A673 (cell line): Measurements from ENCODE around the gene MSH3. TPM values are rescaled to one million over a fixed set of nuclear protein-coding genes. Genes with fewer than 3 reads are reported as not detected.

ENCODE experiments used
- BruUV-seq: library from RNA; stranded (reverse); fragments of 400-500 nt; replicated peaks from 2 replicates; lab custom pipeline; 2021; lab: Mats Ljungman, UMichigan
- CTCF ChIA-PET: fragments of 300-600 bp; sonication (Branson Sonifier 250); formaldehyde crosslinking; loops from one replicate; lab custom pipeline; 2022; ENCODE audit warnings: antibody characterized with exemption; lab: Charles Lee
- POLR2A ChIA-PET: fragments of 300-600 bp; sonication (Branson Sonifier 250); formaldehyde crosslinking; loops from one replicate; lab custom pipeline; 2022; ENCODE audit warnings: antibody characterized with exemption; ENCODE audit not compliant: low non-redundant PET; lab: Charles Lee
- DNase-seq: peaks from one replicate; pipeline ENCODE4 v3.0.0-alpha.2; 2015; ENCODE audit warnings: low spot score
- H3K27ac ChIP-seq: fragments of 200-600 bp; sonication (generic); 2 replicates; pipeline ENCODE4 v1.5.1; 2016; ENCODE audit warnings: mixed run types, low read depth, mild to moderate bottlenecking, mixed read lengths, antibody characterized with exemption, low read length; ENCODE audit not compliant: poor library complexity, severe bottlenecking
- H3K27me3 ChIP-seq: fragments of 200-600 bp; sonication (generic); replicated peaks from 2 replicates; pipeline ENCODE4 v1.6.1; 2017; ENCODE audit warnings: mixed run types, low read depth, mild to moderate bottlenecking, mixed read lengths, antibody characterized with exemption, low read length; ENCODE audit not compliant: insufficient read depth, poor library complexity
- H3K36me3 ChIP-seq: fragments of 200-600 bp; sonication (generic); 2 replicates; pipeline ENCODE4 v1.6.1; 2016; ENCODE audit warnings: mixed run types, mild to moderate bottlenecking, mixed read lengths, antibody characterized with exemption, low read length; ENCODE audit not compliant: insufficient read depth, poor library complexity, severe bottlenecking
- H3K4me1 ChIP-seq: fragments of 200-600 bp; sonication (generic); 2 replicates; pipeline ENCODE4 v1.6.1; 2017; ENCODE audit warnings: mixed run types, mild to moderate bottlenecking, mixed read lengths, antibody characterized with exemption, low read length; ENCODE audit not compliant: insufficient read depth, poor library complexity, severe bottlenecking
- H3K4me3 ChIP-seq: fragments of 200-600 bp; sonication (generic); 2 replicates; pipeline ENCODE4 v1.5.1; 2016; ENCODE audit warnings: low read depth, mixed run types, mild to moderate bottlenecking, mixed read lengths, low read length; ENCODE audit not compliant: poor library complexity, severe bottlenecking
- H3K9me3 ChIP-seq: fragments of 200-600 bp; sonication (generic); 2 replicates; pipeline ENCODE4 v1.6.1; 2016; ENCODE audit warnings: mixed run types, low read depth, mild to moderate bottlenecking, mixed read lengths, antibody characterized with exemption, low read length; ENCODE audit not compliant: poor library complexity, severe bottlenecking
- CTCF ChIP-seq: fragments of 300-800, 200-600 bp; sonication (generic); conservative IDR thresholded peaks from 2 replicates; pipeline ENCODE4 v1.5.1; 2017; ENCODE audit warnings: low read depth, mild to moderate bottlenecking, antibody characterized with exemption, low read length, moderate library complexity, mixed read lengths
- EZH2 ChIP-seq: fragments of 200-600 bp; sonication (generic); IDR thresholded peaks from 2 replicates; pipeline ENCODE4 v1.6.1; 2017; ENCODE audit warnings: borderline replicate concordance, low read depth, mild to moderate bottlenecking, mixed read lengths, antibody characterized with exemption, low read length; ENCODE audit not compliant: poor library complexity, severe bottlenecking
- intact Hi-C: fragments of 100-400 bp; cut with micrococcal nuclease; formaldehyde crosslinking; loops from one replicate; pipeline ENCODE4 v1.10.0; 2022; ENCODE audit not compliant: unreplicated experiment
- total RNA-seq: library from RNA; stranded (reverse); gene quantifications from 2 replicates; pipeline ENCODE4 v1.2.3, GENCODE V29; 2021

The MSH3 gene
- total RNA-seq, 1 experiment from 2014 or later, result 16.2 TPM

- Histone ChIP-seq H3K36me3 (no peaks in the 10 kb centered on the region), H3K27me3 (no peaks in the 10 kb centered on the region), H3K4me3 (no peak overlapping the region), H3K27ac (no peak overlapping the region), H3K4me1 (no peaks in the 10 kb centered on the region), H3K9me3 (no peaks in the 10 kb centered on the region)
- ChIA-PET POLR2A (no interaction called here), CTCF (no interaction called here)
- no TSS peak for BruUV-seq
- no peak for DNase-seq
- intact Hi-C loops, result loop anchor here (10.0 kb wide), 2 partner anchors 355 to 385 kb away; no protein-coding TSS in a partner anchor
- TF ChIP-seq EZH2, result no peak
- no peak for TF ChIP-seq CTCF
Measured at GRCh38 chr5:80809451-80809850, 155.0 kb downstream of the MSH3 start.

GRCh38 chr5:80810425-80810824 lies 156.0 kb downstream of the MSH3 start:
- DNase-seq, result no peak
- Histone ChIP-seq H3K4me1 (no peaks in the 10 kb centered on the region), H3K36me3 (no peaks in the 10 kb centered on the region), H3K4me3 (no peak overlapping the region), H3K9me3 (no peaks in the 10 kb centered on the region), H3K27ac (no peak overlapping the region), H3K27me3 (no peaks in the 10 kb centered on the region)
- no TSS peak for BruUV-seq
- intact Hi-C loops, result no loop called here
- ChIA-PET POLR2A (no interaction called here), CTCF (no interaction called here)
- TF ChIP-seq CTCF (no peak), EZH2 (no peak)

GRCh38 chr5:80816590-80816989 lies 162.1 kb downstream of the MSH3 start:
- H3K27ac ChIP-seq, result no peak overlapping the region
- ChIA-PET CTCF (no interaction called here), POLR2A (no interaction called here)
- intact Hi-C loops, result no loop called here
- no peaks in the 10 kb centered on the region for H3K4me1 ChIP-seq
- BruUV-seq, result no TSS peak
- no peaks in the 10 kb centered on the region for H3K9me3 ChIP-seq
- no peaks in the 10 kb centered on the region for H3K36me3 ChIP-seq
- no peak for DNase-seq
- H3K4me3 ChIP-seq, result no peak overlapping the region
- no peaks in the 10 kb centered on the region for H3K27me3 ChIP-seq
- TF ChIP-seq CTCF (no peak), EZH2 (no peak)
